Osteoblast (primary cell): ENCODE measurements around the gene NR2F6. TPM values are rescaled to one million over a fixed set of nuclear protein-coding genes. Genes with fewer than 3 reads are reported as not detected.

ENCODE experiments used
- DNase-seq: peaks from one replicate; pipeline ENCODE4 v3.0.0; 2011; ENCODE audit warnings: low spot score, mixed read lengths; ENCODE audit not compliant: insufficient read length; ENCODE audit errors: missing footprints
- H2AFZ ChIP-seq: 2 replicates; pipeline ENCODE4 v1.6.0; 2011; ENCODE audit warnings: mild to moderate bottlenecking, low read length
- H3K27ac ChIP-seq: 2 replicates; pipeline ENCODE4 v1.5.1; 2011; ENCODE audit warnings: mild to moderate bottlenecking, low read depth, low read length, moderate library complexity
- H3K27me3 ChIP-seq: 2 replicates; pipeline ENCODE4 v1.6.0; 2012; ENCODE audit warnings: mild to moderate bottlenecking, control low read depth, inconsistent platforms, low read length, moderate library complexity; ENCODE audit not compliant: insufficient read depth
- H3K36me3 ChIP-seq: 2 replicates; pipeline ENCODE4 v1.5.1; 2011; ENCODE audit warnings: mild to moderate bottlenecking, low read length, control low read depth, moderate library complexity; ENCODE audit not compliant: insufficient read depth
- H3K4me1 ChIP-seq: 2 replicates; pipeline ENCODE4 v1.5.1; 2011; ENCODE audit warnings: mild to moderate bottlenecking, low read length, control low read depth, moderate library complexity; ENCODE audit not compliant: insufficient read depth
- H3K4me2 ChIP-seq: 2 replicates; pipeline ENCODE4 v1.6.0; 2011; ENCODE audit warnings: mild to moderate bottlenecking, low read length; ENCODE audit not compliant: insufficient read depth
- H3K4me3 ChIP-seq: fragments of 200-600 bp; sonication (generic); 3 replicates; pipeline ENCODE4 v1.5.1; 2012; ENCODE audit warnings: mild to moderate bottlenecking, low read length, inconsistent platforms; ENCODE audit not compliant: insufficient read depth
- H3K79me2 ChIP-seq: 2 replicates; pipeline ENCODE4 v1.6.0; 2012; ENCODE audit warnings: mild to moderate bottlenecking, low read length, control low read depth, inconsistent platforms; ENCODE audit not compliant: insufficient read depth
- H3K9me3 ChIP-seq: 2 replicates; pipeline ENCODE4 v1.5.1; 2011; ENCODE audit warnings: low read depth, low read length, control low read depth
- H4K20me1 ChIP-seq: 2 replicates; pipeline ENCODE4 v1.6.0; 2012; ENCODE audit warnings: mild to moderate bottlenecking, low read length, control low read depth; ENCODE audit not compliant: insufficient read depth
- CTCF ChIP-seq: IDR thresholded peaks from 2 replicates; pipeline ENCODE4 v1.5.1; 2011; ENCODE audit warnings: mild to moderate bottlenecking, low read depth, low read length, moderate library complexity; ENCODE audit errors: extremely low read depth
- total RNA-seq: library from RNA; depleted of rRNA; stranded (reverse); fragments of >200 nt; gene quantifications from 2 replicates; pipeline ENCODE4 v1.2.3, GENCODE V29; 2012

The NR2F6 gene
- total RNA-seq, 1 donor, result 32.2 TPM

GRCh38 chr19:17235300-17235970, 10.3 kb downstream of the NR2F6 start:
- peaks cover 11% of the 10 kb centered on the region for H4K20me1 ChIP-seq
- TF ChIP-seq CTCF, result peak; percentile 34
- peak overlapping the region; percentile 77 for H3K4me2 ChIP-seq
- DNase-seq, result peak; percentile 97
- peaks cover 14% of the 10 kb centered on the region for H3K79me2 ChIP-seq
- H3K27ac ChIP-seq, result no peak overlapping the region
- H3K4me1 ChIP-seq, result peaks cover 7% of the 10 kb centered on the region
- H3K27me3 ChIP-seq, result no peaks in the 10 kb centered on the region
- H3K4me3 ChIP-seq, result peak overlapping the region; percentile 71
- peaks cover 20% of the 10 kb centered on the region for H3K36me3 ChIP-seq
- H3K9me3 ChIP-seq, result no peaks in the 10 kb centered on the region
- H2AFZ ChIP-seq, result peak overlapping the region; percentile 51

GRCh38 chr19:17234911-17235299, 10.8 kb downstream of the NR2F6 start:
- no peak overlapping the region for H3K27ac ChIP-seq
- H3K4me2 ChIP-seq, result peak overlapping the region; percentile 77
- DNase-seq, result peak; percentile 90
- H3K4me1 ChIP-seq, result peaks cover 7% of the 10 kb centered on the region
- peaks cover 11% of the 10 kb centered on the region for H3K79me2 ChIP-seq
- peaks cover 11% of the 10 kb centered on the region for H4K20me1 ChIP-seq
- no peak overlapping the region for H2AFZ ChIP-seq
- no peaks in the 10 kb centered on the region for H3K9me3 ChIP-seq
- TF ChIP-seq CTCF, result no peak
- no peaks in the 10 kb centered on the region for H3K27me3 ChIP-seq
- H3K36me3 ChIP-seq, result peaks cover 20% of the 10 kb centered on the region
- H3K4me3 ChIP-seq, result peak overlapping the region; percentile 71

- no peak for DNase-seq
- no peak overlapping the region for H3K27ac ChIP-seq
- peaks cover 10% of the 10 kb centered on the region for H3K36me3 ChIP-seq
- H2AFZ ChIP-seq, result no peak overlapping the region
- no peak overlapping the region for H3K4me2 ChIP-seq
- no peak for TF ChIP-seq CTCF
- H3K27me3 ChIP-seq, result no peaks in the 10 kb centered on the region
- no peaks in the 10 kb centered on the region for H3K9me3 ChIP-seq
- peaks cover 11% of the 10 kb centered on the region for H3K79me2 ChIP-seq
- no peak overlapping the region for H3K4me3 ChIP-seq
- peaks cover 9% of the 10 kb centered on the region for H4K20me1 ChIP-seq
- peaks cover 7% of the 10 kb centered on the region for H3K4me1 ChIP-seq
These were observed 13.5 kb downstream of the NR2F6 start for GRCh38 chr19:17232258-17232657.

- H3K4me3 ChIP-seq, result no peak overlapping the region
- H3K27me3 ChIP-seq, result no peaks in the 10 kb centered on the region
- H4K20me1 ChIP-seq, result peaks cover 7% of the 10 kb centered on the region
- H3K79me2 ChIP-seq, result peaks cover 8% of the 10 kb centered on the region
- H3K27ac ChIP-seq, result no peak overlapping the region
- H3K4me2 ChIP-seq, result no peak overlapping the region
- H3K36me3 ChIP-seq, result peaks cover 10% of the 10 kb centered on the region
- no peak overlapping the region for H2AFZ ChIP-seq
- DNase-seq, result peak; percentile 26
- no peaks in the 10 kb centered on the region for H3K9me3 ChIP-seq
- peaks cover 5% of the 10 kb centered on the region for H3K4me1 ChIP-seq
- no peak for TF ChIP-seq CTCF
These were observed 15.8 kb downstream of the NR2F6 start for GRCh38 chr19:17229890-17230289.
